Caco-2 (cell line): Measurements from ENCODE around the gene ACTG1. TPM values are rescaled to one million over a fixed set of nuclear protein-coding genes. Genes with fewer than 3 reads are reported as not detected.

Source experiments
- BruUV-seq: library from RNA; stranded (reverse); fragments of 400-500 nt; replicated peaks from 2 replicates; lab custom pipeline; 2021; lab: Mats Ljungman, UMichigan
- CTCF ChIA-PET: fragments of 300-600 bp; sonication (Branson Sonifier 250); formaldehyde crosslinking; loops from one replicate; lab custom pipeline; 2022; ENCODE audit warnings: antibody characterized with exemption; lab: Charles Lee
- POLR2A ChIA-PET: fragments of 300-600 bp; sonication (Branson Sonifier 250); formaldehyde crosslinking; loops from one replicate; lab custom pipeline; 2022; ENCODE audit warnings: antibody characterized with exemption; lab: Charles Lee
- DNase-seq, 2 experiments: peaks; one replicate each; pipeline versions ENCODE4 v3.0.0 to v3.0.0-alpha.2; 2020 to 2022
- H3K27me3 ChIP-seq: replicated peaks from 2 replicates; pipeline ENCODE4 v1.6.0; 2011; ENCODE audit warnings: low read length; ENCODE audit not compliant: control insufficient read depth, insufficient read depth
- H3K36me3 ChIP-seq: 2 replicates; pipeline ENCODE4 v1.5.1; 2011; ENCODE audit warnings: low read length; ENCODE audit not compliant: control insufficient read depth, insufficient read depth
- H3K4me1 ChIP-seq: fragments of 250-450 bp; sonication (Bioruptor Pico); 2 replicates; pipeline ENCODE4 v1.5.1; 2020; ENCODE audit warnings: mild to moderate bottlenecking
- H3K4me3 ChIP-seq: 2 replicates; pipeline ENCODE4 v1.5.1; 2011; ENCODE audit warnings: low read depth, mild to moderate bottlenecking, control low read depth, low read length
- H3K9me3 ChIP-seq: fragments of 250-450 bp; sonication (Bioruptor Pico); 2 replicates; pipeline ENCODE4 v1.5.1; 2020; ENCODE audit warnings: mild to moderate bottlenecking, moderate library complexity
- H3K27ac Mint-ChIP-seq: one replicate; pipeline ENCODE4 v1.8.0; 2022; ENCODE audit warnings: mixed read lengths; ENCODE audit not compliant: unreplicated experiment
- H3K27me3 Mint-ChIP-seq: one replicate; pipeline ENCODE4 v1.8.0; 2022; ENCODE audit warnings: mixed read lengths; ENCODE audit not compliant: insufficient read depth, unreplicated experiment
- H3K36me3 Mint-ChIP-seq: one replicate; pipeline ENCODE4 v1.8.0; 2022; ENCODE audit warnings: mild to moderate bottlenecking, mixed read lengths; ENCODE audit not compliant: insufficient read depth, unreplicated experiment
- H3K4me1 Mint-ChIP-seq: one replicate; pipeline ENCODE4 v1.8.0; 2022; ENCODE audit warnings: low read depth, mixed read lengths; ENCODE audit not compliant: unreplicated experiment
- H3K4me3 Mint-ChIP-seq: one replicate; pipeline ENCODE4 v1.8.0; 2022; ENCODE audit warnings: mild to moderate bottlenecking, moderate library complexity, mixed read lengths; ENCODE audit not compliant: unreplicated experiment
- H3K9me3 Mint-ChIP-seq: one replicate; pipeline ENCODE4 v1.8.0; 2022; ENCODE audit warnings: mixed read lengths; ENCODE audit not compliant: unreplicated experiment
- intact Hi-C: fragments of 100-400 bp; cut with micrococcal nuclease; formaldehyde crosslinking; loops from one replicate; pipeline ENCODE4 v1.10.0; 2022; ENCODE audit not compliant: unreplicated experiment
- total RNA-seq: library from RNA; stranded (reverse); gene quantifications from 2 replicates; pipeline ENCODE4 v1.2.3, GENCODE V29; 2022
- TF ChIP-seq, protein P1 (sequence below), 2 experiments: fragments of 200-600 bp in 1 of 2; IDR thresholded peaks; 1 replicate in 1 of 2; 2 replicates in 1 of 2; pipeline versions ENCODE4 v1.5.1 to v1.8.0; 2011 to 2022; ENCODE audit warnings: antibody characterized with exemption in 1 of 2, control low read depth in 1 of 2, inconsistent platforms in 1 of 2, low read depth in 1 of 2, low read length in 1 of 2, mild to moderate bottlenecking in 1 of 2, moderate library complexity in 1 of 2; ENCODE audit not compliant: insufficient read depth in 1 of 2, severe bottlenecking in 1 of 2, unreplicated experiment in 1 of 2

ACTG1 gene
- total RNA-seq, 1 experiment from 2014 or later = 1,436 TPM

DNA sequence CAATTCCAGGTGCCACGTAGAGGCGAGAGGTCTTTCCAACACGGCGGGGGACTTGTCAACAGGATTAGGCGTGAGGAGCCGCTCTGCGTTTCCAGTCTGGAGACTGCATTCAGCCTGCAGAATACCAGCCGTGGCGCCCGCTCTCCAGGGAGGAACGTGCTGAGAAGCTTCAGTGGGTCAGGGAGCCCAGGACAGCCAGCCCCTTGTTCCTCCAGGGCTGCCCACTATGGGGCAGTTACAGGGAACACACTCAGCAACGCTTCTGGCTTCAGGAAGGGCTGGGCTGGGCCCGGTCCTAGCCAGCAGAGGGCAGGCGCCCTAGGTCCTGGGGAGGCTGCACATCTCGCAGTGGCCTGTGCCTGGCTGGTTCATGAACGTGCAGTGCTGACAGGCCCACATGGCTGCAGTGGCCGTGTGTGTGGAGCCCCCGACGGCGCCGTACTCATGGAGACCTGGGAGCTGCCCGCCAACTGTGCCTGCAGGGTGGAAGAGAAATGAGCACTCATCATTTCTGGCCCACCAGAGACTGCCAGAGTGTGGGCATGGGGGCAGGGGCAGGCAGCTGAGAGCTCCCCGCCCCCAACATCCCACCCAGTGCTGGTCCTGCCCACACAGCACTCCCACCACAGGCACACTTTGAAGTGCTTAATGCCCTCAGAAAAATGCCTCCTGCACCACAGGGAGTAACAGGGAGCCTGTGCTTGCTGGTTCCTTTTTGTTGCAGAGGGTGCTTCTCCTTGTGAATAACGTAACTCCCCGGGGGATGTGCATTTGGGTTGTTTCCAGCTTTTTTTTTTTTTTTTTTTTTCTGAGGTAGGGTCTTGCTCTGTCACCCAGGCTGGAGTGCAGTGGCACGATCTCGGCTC is 46.6 kb upstream of the ACTG1 start:
- TF ChIP-seq, protein P1, sequence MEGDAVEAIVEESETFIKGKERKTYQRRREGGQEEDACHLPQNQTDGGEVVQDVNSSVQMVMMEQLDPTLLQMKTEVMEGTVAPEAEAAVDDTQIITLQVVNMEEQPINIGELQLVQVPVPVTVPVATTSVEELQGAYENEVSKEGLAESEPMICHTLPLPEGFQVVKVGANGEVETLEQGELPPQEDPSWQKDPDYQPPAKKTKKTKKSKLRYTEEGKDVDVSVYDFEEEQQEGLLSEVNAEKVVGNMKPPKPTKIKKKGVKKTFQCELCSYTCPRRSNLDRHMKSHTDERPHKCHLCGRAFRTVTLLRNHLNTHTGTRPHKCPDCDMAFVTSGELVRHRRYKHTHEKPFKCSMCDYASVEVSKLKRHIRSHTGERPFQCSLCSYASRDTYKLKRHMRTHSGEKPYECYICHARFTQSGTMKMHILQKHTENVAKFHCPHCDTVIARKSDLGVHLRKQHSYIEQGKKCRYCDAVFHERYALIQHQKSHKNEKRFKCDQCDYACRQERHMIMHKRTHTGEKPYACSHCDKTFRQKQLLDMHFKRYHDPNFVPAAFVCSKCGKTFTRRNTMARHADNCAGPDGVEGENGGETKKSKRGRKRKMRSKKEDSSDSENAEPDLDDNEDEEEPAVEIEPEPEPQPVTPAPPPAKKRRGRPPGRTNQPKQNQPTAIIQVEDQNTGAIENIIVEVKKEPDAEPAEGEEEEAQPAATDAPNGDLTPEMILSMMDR (IDR thresholded peaks at IDR 0.05; ENCODE audit: insufficient read depth in 1 of 2, low read depth in 1 of 2, low read length in 1 of 2, severe bottlenecking in 1 of 2, unreplicated experiment in 1 of 2) = peak in 1 of 2 experiments; percentile 17
- Mint-ChIP-seq H3K4me1 (peaks cover 8% of the 10 kb centered on the region), H3K36me3 (peaks cover 90% of the 10 kb centered on the region), H3K27ac (no peak overlapping the region), H3K4me3 (no peak overlapping the region), H3K27me3 (no peaks in the 10 kb centered on the region), H3K9me3 (no peaks in the 10 kb centered on the region)
- intact Hi-C loops = no loop called here
- H3K36me3 ChIP-seq = peaks cover 1% of the 10 kb centered on the region
- POLR2A ChIA-PET = no interaction called here
- no TSS peak for BruUV-seq
- no peaks in the 10 kb centered on the region for H3K9me3 ChIP-seq
- CTCF ChIA-PET = interaction anchor here (0.6 kb wide), 1 partner anchor 76 kb away, joined by 5 read pairs; no protein-coding TSS in a partner anchor
- peaks cover 18% of the 10 kb centered on the region for H3K4me1 ChIP-seq
- H3K4me3 ChIP-seq = no peak overlapping the region
- no peaks in the 10 kb centered on the region for H3K27me3 ChIP-seq
- peak; percentile 39 to 46 for DNase-seq

DNA sequence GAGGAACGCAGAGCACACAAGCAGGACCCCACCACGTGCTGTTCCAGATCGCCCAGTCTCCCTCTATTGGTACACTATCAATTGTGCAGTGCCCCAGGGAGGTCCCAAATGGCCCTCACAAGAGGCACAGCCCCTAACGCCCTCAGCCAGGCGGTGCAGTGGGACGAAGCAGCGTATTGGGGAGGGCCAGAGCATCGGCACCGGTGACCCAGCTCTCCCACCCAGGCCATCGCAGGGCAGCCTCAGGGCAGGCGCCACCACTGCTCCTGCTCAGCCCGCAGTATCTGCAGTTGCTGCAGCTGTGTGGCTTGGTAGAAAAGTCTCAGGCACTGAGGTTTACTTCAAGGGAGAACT is 45.5 kb upstream of the ACTG1 start:
- TF ChIP-seq, protein P1 (IDR thresholded peaks at IDR 0.05; ENCODE audit: insufficient read depth in 1 of 2, low read depth in 1 of 2, low read length in 1 of 2, severe bottlenecking in 1 of 2, unreplicated experiment in 1 of 2) = no peak
- H3K27me3 ChIP-seq = no peaks in the 10 kb centered on the region
- DNase-seq = no peak
- H3K27me3 Mint-ChIP-seq = no peaks in the 10 kb centered on the region
- H3K4me1 Mint-ChIP-seq = peaks cover 12% of the 10 kb centered on the region
- H3K36me3 ChIP-seq = peaks cover 1% of the 10 kb centered on the region
- no peak overlapping the region for H3K4me3 Mint-ChIP-seq
- no peaks in the 10 kb centered on the region for H3K9me3 ChIP-seq
- intact Hi-C loops = no loop called here
- POLR2A ChIA-PET = no interaction called here
- H3K36me3 Mint-ChIP-seq = peaks cover 94% of the 10 kb centered on the region
- peaks cover 18% of the 10 kb centered on the region for H3K4me1 ChIP-seq
- BruUV-seq = no TSS peak
- H3K27ac Mint-ChIP-seq = peak overlapping the region; percentile 1
- no peak overlapping the region for H3K4me3 ChIP-seq
- CTCF ChIA-PET = no interaction called here
- no peaks in the 10 kb centered on the region for H3K9me3 Mint-ChIP-seq

DNA sequence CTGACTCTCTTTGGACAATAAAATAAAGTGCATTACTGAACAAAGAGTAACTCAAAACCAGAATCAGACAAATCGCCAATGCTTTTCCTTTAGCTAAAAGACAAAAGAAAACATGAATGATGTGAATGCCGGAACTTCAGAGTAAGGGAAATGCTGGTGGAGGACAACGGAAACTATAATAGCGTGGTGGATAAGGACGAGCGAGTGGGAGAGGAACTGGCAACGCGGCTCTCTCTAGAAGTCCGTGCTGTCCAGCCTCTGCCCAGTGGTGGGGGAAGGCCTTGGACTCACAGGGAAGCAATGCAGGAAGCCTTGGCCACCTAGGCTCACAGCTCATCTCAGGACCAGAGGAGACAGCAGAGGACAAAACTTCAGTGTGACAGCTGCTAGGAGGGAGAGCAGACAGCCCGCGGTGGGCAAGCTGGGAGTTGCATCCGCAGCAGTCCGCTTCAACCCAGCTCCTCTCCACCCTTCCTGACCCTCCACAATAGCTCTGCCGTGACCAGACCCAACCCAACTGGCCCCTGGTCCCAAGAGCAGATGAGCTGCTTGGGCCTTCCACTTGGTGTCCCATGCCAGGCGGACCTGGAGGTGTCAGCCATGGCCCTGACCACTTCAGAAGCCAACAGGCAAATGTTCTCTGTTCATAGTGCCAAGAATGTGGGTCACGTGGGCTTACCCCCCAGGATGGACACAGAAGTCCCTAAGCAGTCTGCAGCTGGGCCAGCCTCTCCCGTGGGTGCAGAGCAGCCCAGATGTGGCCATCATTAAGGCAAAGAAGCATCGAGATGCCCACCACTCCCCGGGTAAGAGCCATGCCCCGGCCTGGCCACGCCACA is 44.9 kb upstream of the ACTG1 start:
- Histone ChIP-seq H3K36me3 (no peaks in the 10 kb centered on the region; the same call in none of the 2 replicates), H3K4me3 (no peak overlapping the region), H3K27me3 (no peaks in the 10 kb centered on the region), H3K4me1 (peaks cover 18% of the 10 kb centered on the region), H3K9me3 (no peaks in the 10 kb centered on the region)
- BruUV-seq = no TSS peak
- H3K4me3 Mint-ChIP-seq = no peak overlapping the region
- no peaks in the 10 kb centered on the region for H3K9me3 Mint-ChIP-seq
- H3K4me1 Mint-ChIP-seq = peaks cover 12% of the 10 kb centered on the region
- H3K27me3 Mint-ChIP-seq = no peaks in the 10 kb centered on the region
- TF ChIP-seq, protein P1 (IDR thresholded peaks at IDR 0.05; ENCODE audit: insufficient read depth in 1 of 2, low read depth in 1 of 2, low read length in 1 of 2, severe bottlenecking in 1 of 2, unreplicated experiment in 1 of 2) = no peak
- peaks cover 94% of the 10 kb centered on the region for H3K36me3 Mint-ChIP-seq
- H3K27ac Mint-ChIP-seq = peak overlapping the region; percentile 1
- intact Hi-C loops = loop anchor here (2.0 kb wide), 1 partner anchor 43 kb away; no protein-coding TSS in a partner anchor
- CTCF ChIA-PET = no interaction called here
- peak in 1 of 2 experiments; percentile 39 for DNase-seq
- POLR2A ChIA-PET = interaction anchor here (0.6 kb wide), 1 partner anchor 1159 kb away, joined by 6 read pairs; the partner anchor contains the start of gene FN3KRP
